Muscle layer of colon (tissue), 2 donors: ENCODE results near the gene ARF1.

Experiments
- H3K27ac ChIP-seq: one replicate; pipeline ENCODE4 v1.7.0; 2013; ENCODE audit warnings: low read depth, mild to moderate bottlenecking, low read length, moderate library complexity
- H3K27me3 ChIP-seq, 2 donors: one replicate each; pipeline ENCODE4 v1.7.0; 2013; ENCODE audit warnings: low read length in 2 of 2, mild to moderate bottlenecking in 2 of 2; ENCODE audit not compliant: insufficient read depth in 2 of 2, control insufficient read depth in 1 of 2
- H3K36me3 ChIP-seq: one replicate; pipeline ENCODE4 v1.7.0; 2013; ENCODE audit warnings: mild to moderate bottlenecking, low read length; ENCODE audit not compliant: insufficient read depth
- H3K4me1 ChIP-seq: one replicate; pipeline ENCODE4 v1.7.0; 2013; ENCODE audit warnings: mild to moderate bottlenecking, low read length; ENCODE audit not compliant: insufficient read depth
- H3K4me3 ChIP-seq, 2 donors: one replicate each; pipeline ENCODE4 v1.7.0; 2013; ENCODE audit warnings: low read length in 2 of 2, low read depth in 1 of 2, mild to moderate bottlenecking in 1 of 2, moderate library complexity in 1 of 2
- H3K9ac ChIP-seq: one replicate; pipeline ENCODE4 v1.7.0; 2013; ENCODE audit warnings: low read length
- H3K9me3 ChIP-seq: one replicate; pipeline ENCODE4 v1.7.0; 2013; ENCODE audit warnings: mild to moderate bottlenecking, low read length
- donor health status: abdominal sarcoma.
- donor health status: Adenocarcinoma of cecum.

The ARF1 gene

DNA sequence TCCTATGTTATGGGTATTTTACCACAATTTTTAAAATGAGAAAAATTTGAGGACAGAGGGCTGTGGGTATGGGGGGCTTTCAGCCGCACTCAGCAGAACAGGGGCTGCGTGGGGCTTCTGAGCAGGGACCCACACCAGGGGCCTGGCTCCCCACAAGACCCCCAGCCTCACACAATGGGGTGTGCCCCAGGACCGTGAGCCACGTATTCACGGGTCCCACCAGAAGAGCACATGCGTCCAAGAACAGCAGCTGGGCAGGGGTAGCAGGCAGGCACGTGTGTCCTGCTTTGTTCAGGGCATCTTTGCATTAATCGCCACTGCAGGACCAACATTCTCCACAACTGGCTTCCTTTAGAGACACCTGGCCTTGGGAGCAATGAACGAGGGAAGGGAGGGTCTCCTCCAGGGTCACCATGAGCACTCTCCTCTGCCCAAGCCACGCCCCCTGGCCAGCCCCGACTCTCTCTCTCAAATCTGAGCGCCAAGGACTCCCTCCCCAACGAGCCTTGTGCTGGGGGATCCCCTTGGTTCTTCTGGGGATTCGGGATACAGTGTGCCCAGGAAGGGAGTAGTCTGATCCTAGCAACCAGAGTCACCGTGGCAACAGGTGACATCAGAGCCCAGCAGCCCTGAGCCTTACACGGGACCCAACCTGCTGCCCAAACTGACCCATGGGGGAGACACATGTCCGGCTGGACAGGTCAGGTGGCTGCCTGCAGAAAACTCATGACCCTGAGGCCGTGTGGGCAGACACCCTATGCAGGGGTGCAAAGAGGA lies 7.4 kb upstream of the ARF1 start:
- peaks cover 8 to 21% of the 10 kb centered on the region in 2 donors for H3K27me3 ChIP-seq
- no peaks in the 10 kb centered on the region for H3K36me3 ChIP-seq
- H3K4me3 ChIP-seq = no peak overlapping the region
- no peaks in the 10 kb centered on the region for H3K9me3 ChIP-seq
- H3K9ac ChIP-seq = no peak overlapping the region
- no peak overlapping the region for H3K27ac ChIP-seq
- peaks cover 6% of the 10 kb centered on the region for H3K4me1 ChIP-seq

- H3K9me3 ChIP-seq = no peaks in the 10 kb centered on the region
- peaks cover 5 to 16% of the 10 kb centered on the region in 2 donors for H3K27me3 ChIP-seq
- no peak overlapping the region for H3K4me3 ChIP-seq
- no peak overlapping the region for H3K27ac ChIP-seq
- no peak overlapping the region for H3K9ac ChIP-seq
- peaks cover 6% of the 10 kb centered on the region for H3K4me1 ChIP-seq
- no peaks in the 10 kb centered on the region for H3K36me3 ChIP-seq
These were observed 6.7 kb upstream of the ARF1 start for GRCh38 chr1:228075801-228076271.

DNA sequence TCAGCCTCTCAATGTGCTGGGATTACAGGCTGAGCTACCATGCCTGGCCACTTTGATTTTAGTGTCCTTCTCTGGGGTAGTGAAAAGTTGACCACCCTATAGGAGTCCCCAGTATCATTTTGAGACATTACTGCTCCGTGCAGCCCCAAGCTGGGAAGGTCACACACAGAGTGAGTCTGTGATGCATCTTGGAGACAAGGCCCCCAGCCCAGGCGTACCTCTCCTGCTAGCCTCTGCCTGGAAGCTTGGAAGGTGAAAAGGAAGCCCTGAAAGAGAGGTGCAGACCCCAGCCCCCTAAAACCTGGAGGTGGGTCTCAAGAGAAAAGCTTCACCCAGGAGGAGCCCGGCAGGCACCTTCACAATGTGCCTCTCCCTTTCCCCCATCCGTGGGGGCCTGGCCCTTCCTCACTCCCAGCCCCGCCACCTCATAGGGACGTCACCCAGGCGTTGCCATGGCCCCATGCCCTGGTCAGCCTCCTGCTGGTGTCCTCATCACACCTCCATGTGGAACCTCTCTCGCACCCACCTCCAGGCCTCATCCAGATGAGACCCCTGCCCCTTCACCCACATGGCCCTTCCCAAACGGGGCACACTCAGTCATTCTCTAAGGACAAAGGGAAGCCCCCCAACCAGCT lies 5.6 kb upstream of the ARF1 start:
- no peak overlapping the region for H3K9ac ChIP-seq
- no peak overlapping the region for H3K27ac ChIP-seq
- no peaks in the 10 kb centered on the region for H3K36me3 ChIP-seq
- H3K9me3 ChIP-seq = no peaks in the 10 kb centered on the region
- H3K4me1 ChIP-seq = peaks cover 13% of the 10 kb centered on the region
- no peak overlapping the region for H3K4me3 ChIP-seq
- peaks cover 0 to 9% of the 10 kb centered on the region in 2 donors for H3K27me3 ChIP-seq

DNA sequence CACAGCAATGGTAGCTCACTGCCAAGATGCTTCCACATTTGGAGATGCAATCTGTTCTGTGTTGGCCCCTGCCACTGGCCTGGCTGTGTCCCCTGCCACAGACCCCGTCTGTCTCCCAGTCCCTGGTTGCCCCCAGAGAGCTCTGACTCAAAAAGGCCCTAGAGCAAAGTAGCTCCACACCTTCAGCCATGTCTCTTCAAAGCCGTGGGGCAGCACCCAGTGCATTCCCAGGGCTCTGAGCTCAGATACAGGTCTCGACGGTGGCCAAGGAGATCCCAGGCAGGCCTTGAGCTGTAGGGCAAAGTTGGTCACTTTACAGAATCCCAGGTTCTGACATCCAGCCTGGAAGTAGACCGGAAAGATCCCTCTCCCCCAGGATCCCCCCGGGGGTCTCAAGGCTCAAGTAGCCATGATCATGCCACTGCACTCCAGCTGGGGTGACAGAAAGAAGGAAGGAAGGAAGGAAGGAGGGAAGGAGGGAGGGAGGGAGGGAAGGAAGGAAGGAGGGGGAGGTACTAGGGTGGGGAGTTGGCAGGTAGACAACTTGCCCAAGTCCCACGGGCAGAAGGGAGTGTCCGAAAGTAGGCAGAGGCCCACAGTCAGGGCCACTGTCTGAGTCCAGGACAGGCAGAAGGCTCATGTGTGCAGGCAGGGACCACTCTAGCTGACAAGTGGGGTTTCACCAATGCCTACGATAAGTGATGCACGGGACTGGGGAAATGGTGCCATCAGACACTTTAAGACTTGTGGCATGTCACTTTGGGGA lies 4.8 kb upstream of the ARF1 start:
- Histone ChIP-seq H3K9me3 (no peaks in the 10 kb centered on the region), H3K27ac (no peak overlapping the region), H3K9ac (no peak overlapping the region), H3K27me3 (peaks cover 0 to 3% of the 10 kb centered on the region in 2 donors), H3K4me3 (no peak overlapping the region), H3K36me3 (no peaks in the 10 kb centered on the region), H3K4me1 (peaks cover 13% of the 10 kb centered on the region)

DNA sequence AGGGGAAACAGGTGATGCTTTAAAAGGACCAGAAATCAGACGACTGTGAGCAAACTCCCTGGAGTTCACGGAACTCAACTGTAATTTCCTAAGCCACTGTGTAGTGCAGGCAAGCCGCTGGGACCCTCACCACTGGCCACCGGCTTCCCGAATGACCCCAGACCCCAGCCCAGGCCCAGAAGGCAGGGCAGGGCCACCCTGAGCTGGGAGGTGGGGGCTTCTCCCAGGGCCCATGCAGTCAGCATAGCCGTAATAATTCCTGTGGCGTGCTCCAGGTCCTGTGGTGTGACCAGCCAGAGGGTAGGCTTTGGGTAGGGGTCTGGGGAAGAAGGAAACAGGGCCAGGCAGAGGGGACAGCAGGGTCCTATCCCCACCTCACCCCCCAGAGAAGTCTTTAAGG lies 3.5 kb upstream of the ARF1 start:
- H3K27ac ChIP-seq = no peak overlapping the region
- no peak overlapping the region for H3K4me3 ChIP-seq
- peaks cover 17% of the 10 kb centered on the region for H3K4me1 ChIP-seq
- no peaks in the 10 kb centered on the region for H3K9me3 ChIP-seq
- H3K9ac ChIP-seq = no peak overlapping the region
- no peaks in the 10 kb centered on the region for H3K27me3 ChIP-seq
- no peaks in the 10 kb centered on the region for H3K36me3 ChIP-seq

GRCh38 chr1:228079601-228080263 lies 2.8 kb upstream of the ARF1 start:
- Histone ChIP-seq H3K4me1 (peaks cover 25% of the 10 kb centered on the region), H3K27me3 (no peaks in the 10 kb centered on the region), H3K27ac (no peak overlapping the region), H3K9me3 (no peaks in the 10 kb centered on the region), H3K9ac (no peak overlapping the region), H3K36me3 (no peaks in the 10 kb centered on the region), H3K4me3 (no peak overlapping the region)

- H3K4me1 ChIP-seq = peaks cover 39% of the 10 kb centered on the region
- H3K27me3 ChIP-seq = no peaks in the 10 kb centered on the region
- H3K36me3 ChIP-seq = no peaks in the 10 kb centered on the region
- H3K9me3 ChIP-seq = no peaks in the 10 kb centered on the region
- H3K4me3 ChIP-seq = peak overlapping the region; percentile 83 to 89
- H3K9ac ChIP-seq = peak overlapping the region; percentile 57
- H3K27ac ChIP-seq = no peak overlapping the region
These were observed 1.4 kb upstream of the ARF1 start for GRCh38 chr1:228081144-228081543.

DNA sequence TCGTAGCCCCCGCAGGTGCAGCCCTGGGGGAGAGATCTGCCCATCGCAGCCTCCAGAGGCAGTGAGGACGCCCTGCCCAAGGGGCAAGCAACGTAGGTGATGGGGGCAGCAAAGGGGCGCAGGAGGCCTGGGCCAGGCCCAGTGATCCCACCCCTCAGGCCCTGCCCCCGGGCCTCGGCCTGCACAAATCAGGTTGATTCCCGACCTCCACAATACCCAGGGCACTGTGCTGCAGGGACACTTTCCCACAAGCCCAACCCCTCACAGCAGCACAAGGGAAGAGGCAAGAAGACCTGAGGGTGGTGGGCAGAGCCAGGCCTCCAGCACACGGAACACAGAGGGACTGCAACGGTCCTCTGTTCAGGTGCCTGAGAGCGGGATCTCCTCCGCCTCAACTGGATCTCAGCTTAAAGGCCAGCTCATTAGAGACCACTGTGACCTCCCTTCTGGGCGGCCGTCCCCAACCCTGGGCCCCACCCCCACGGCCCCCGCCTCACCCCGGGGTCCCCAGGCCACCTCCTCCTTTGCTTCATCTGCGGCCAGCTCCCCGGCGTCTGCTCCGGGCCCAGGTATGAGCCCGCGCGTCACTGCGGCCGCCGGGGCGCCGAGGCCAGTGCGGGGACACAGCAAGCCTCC lies 812 bp upstream of the ARF1 start:
- no peaks in the 10 kb centered on the region for H3K36me3 ChIP-seq
- H3K9me3 ChIP-seq = no peaks in the 10 kb centered on the region
- peak overlapping the region; percentile 82 for H3K27ac ChIP-seq
- H3K27me3 ChIP-seq = no peaks in the 10 kb centered on the region
- peak overlapping the region; percentile 83 to 89 for H3K4me3 ChIP-seq
- H3K4me1 ChIP-seq = peaks cover 44% of the 10 kb centered on the region
- peak overlapping the region; percentile 57 for H3K9ac ChIP-seq

- Histone ChIP-seq H3K27ac (peak overlapping the region; percentile 98), H3K9me3 (no peaks in the 10 kb centered on the region), H3K27me3 (no peaks in the 10 kb centered on the region), H3K4me1 (peaks cover 54% of the 10 kb centered on the region), H3K4me3 (peak overlapping the region; percentile 70 to 83), H3K9ac (peak overlapping the region; percentile 94), H3K36me3 (no peaks in the 10 kb centered on the region)
These were observed 686 bp downstream of the ARF1 start for GRCh38 chr1:228082918-228083870.

- H3K27ac ChIP-seq = peak overlapping the region; percentile 98
- H3K4me3 ChIP-seq = peak overlapping the region; percentile 70 to 83
- H3K27me3 ChIP-seq = no peaks in the 10 kb centered on the region
- peaks cover 4% of the 10 kb centered on the region for H3K36me3 ChIP-seq
- peaks cover 60% of the 10 kb centered on the region for H3K4me1 ChIP-seq
- H3K9ac ChIP-seq = peak overlapping the region; percentile 94
- no peaks in the 10 kb centered on the region for H3K9me3 ChIP-seq
These were observed 1.4 kb downstream of the ARF1 start for GRCh38 chr1:228083871-228084278.
